Hematopoietic multipotent progenitor cell treated with erythropoietin and hydrocortisone succinate and interleukin-3 and kit ligand, for 4 days (in vitro differentiated cells): ENCODE measurements around the gene SCG5.
"Not testable (repeated sequence)": the region's sequence is repeated elsewhere in the genome, so short reads cannot be mapped to it uniquely, and the experiment has no call there.

Source experiments
- DNase-seq: peaks from one replicate; pipeline ENCODE4 v3.0.0-alpha.2; 2015

Gene SCG5

GRCh38 chr15:32641517-32642059 is at the start of gene SCG5:
Gene SCG5 (plus strand): TSS chr15:32641710. CDS start chr15:32643593, 1,883 bp downstream.
- DNase-seq, result peak; percentile 38

GRCh38 chr15:32593151-32593550 is 48.4 kb upstream of the SCG5 start, which contains the start of gene GOLGA8N:
Gene GOLGA8N (plus strand): TSS chr15:32593456.
- DNase-seq, result not testable (repeated sequence)

- not testable (repeated sequence) for DNase-seq
These were observed 32.0 kb upstream of the SCG5 start for GRCh38 chr15:32609518-32609917.

DNA sequence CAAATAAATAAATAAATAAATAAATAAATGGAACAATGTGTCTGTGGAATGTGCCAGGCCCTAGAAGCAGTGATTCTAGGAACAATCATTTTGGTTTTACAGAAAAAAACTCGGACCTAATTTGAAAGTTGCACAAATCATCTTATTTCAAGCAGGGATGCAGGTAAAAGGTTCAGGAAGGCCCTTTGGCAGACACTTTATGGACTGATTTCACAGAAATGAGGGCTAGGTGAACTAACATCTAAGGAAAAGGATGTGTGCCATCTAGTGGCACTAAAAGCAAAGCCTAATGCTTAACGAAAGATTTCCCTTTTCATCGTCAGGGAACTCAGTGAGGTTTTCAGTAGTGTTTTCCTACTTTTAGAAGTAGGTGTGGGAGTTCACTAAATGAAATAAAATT is 30.8 kb upstream of the SCG5 start:
- peak; percentile 71 for DNase-seq

- not testable (repeated sequence) for DNase-seq
These were observed 26.8 kb upstream of the SCG5 start for GRCh38 chr15:32614712-32615050.

- peak; percentile 97 for DNase-seq
These were observed 26.2 kb upstream of the SCG5 start, which contains the start of gene ARHGAP11A for GRCh38 chr15:32615051-32615870. Gene ARHGAP11A (plus strand): TSS chr15:32615504. CDS start chr15:32616212, 708 bp downstream.

GRCh38 chr15:32615871-32616426 is 25.6 kb upstream of the SCG5 start:
- peak; percentile 25 for DNase-seq

GRCh38 chr15:32636410-32636809 is 5.1 kb upstream of the SCG5 start:
- no peak for DNase-seq

DNA sequence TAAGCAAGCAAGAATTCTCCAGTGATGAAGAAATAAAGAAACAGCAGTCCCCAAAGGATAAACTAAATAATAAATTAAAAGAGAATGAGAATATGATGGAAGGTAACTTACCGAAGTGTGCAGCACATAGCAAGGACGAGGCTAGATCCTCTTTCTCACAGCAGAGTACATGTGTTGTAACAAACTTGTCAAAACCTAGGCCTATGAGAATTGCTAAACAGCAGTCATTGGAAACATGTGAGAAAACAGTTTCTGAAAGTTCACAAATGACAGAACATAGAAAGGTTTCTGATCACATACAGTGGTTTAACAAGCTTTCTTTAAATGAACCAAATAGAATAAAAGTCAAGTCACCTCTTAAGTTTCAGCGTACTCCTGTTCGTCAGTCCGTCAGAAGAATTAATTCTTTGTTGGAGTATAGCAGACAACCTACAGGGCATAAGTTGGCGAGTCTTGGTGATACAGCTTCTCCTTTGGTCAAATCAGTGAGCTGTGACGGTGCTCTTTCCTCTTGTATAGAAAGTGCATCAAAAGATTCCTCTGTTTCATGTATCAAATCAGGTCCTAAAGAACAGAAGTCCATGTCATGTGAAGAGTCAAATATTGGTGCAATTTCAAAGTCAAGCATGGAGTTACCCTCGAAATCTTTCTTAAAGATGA is 4.5 kb upstream of the SCG5 start:
- DNase-seq, result no peak

DNA sequence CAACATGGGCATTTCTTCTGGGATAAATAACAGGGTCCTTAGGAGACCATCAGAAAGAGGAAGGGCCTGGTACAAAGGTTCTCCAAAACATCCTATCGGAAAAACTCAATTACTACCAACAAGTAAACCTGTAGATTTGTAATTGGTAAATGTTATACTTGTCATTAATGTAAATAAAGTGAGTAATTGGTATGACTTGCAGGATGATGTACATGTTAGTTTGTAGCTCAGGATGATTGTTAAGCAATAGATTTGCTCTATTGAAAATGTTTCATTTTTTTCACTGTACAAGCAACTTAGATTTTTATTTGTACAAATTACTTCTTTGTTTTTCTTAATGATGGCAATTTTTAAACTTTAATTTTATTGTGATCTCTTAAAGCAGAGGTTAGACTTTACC is 3.8 kb upstream of the SCG5 start:
- no peak for DNase-seq

- no peak for DNase-seq
These were observed 1.3 kb downstream of the SCG5 start for GRCh38 chr15:32642667-32643435.

- DNase-seq, result no peak
These were observed 2.5 kb downstream of the SCG5 start for GRCh38 chr15:32643907-32644445.

DNA sequence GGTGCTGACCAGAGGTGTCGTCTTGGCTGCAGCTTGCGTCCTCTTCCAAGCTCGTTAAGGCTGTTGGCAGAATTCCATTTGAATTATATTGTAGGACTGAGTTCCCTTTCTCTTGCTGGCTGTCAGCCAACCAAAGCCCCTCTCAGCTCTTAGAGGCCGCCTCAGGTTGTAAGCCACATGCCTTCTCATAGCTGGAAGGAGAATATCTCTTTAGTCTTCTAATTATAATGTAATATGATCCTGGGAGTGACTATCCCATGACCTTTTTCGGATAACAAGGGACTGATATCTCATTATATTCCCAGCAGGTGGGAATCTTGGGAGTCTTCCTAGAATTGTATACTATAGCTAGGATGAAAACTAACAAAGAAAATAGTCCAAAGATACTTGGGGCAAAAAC is 4.8 kb downstream of the SCG5 start:
- no peak for DNase-seq

DNA sequence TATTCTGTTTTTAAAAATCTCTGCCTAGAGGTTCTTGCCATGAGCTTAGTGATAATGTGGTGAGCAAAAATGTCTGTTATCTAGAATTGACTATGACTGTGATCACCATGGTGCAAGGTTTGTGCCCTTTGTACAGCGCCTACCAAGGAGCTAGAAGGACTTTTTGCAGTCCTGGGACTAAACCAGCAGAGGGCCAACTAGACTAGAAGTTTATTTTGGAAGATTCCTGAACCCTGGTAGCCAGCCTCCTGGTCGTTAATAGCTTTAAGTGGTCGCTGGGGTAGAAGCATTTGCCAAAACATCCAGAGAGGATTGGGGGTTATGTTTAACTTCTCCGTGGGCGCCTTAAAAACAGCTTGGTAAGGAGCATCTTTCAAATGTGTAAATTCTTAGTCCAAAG is 7.8 kb downstream of the SCG5 start:
- DNase-seq, result peak; percentile 58

DNA sequence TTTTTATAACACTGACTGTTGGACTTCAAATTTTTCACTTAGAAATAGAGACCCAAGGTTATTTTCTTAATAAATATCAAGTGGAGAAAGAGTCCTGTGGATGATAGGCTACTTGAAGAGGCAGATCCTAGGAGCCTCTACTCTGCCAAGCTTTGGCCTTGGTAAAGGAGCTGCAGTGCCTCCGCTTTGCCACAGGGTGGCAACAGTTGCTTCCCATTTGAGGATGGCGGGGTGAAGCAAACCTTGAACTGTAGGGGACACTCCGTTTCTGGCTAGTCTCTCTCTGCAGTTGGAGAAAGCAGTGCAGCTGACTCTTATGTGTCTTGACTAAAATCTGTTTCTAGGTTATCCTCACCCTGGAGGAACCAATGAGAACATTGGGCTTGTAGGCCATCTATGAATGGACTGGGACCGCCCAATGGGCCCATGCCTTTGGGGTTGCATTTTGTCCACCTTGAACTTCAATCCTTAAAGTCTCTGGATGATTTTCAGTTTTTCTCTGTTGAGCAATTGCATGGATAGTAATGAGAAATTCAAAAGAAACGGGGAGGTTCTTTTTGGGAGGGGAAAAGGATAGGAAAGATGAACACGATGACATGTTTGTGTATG is 9.8 kb downstream of the SCG5 start:
- DNase-seq, result peak; percentile 85

GRCh38 chr15:32652178-32652577 is 10.7 kb downstream of the SCG5 start:
- DNase-seq, result no peak

DNA sequence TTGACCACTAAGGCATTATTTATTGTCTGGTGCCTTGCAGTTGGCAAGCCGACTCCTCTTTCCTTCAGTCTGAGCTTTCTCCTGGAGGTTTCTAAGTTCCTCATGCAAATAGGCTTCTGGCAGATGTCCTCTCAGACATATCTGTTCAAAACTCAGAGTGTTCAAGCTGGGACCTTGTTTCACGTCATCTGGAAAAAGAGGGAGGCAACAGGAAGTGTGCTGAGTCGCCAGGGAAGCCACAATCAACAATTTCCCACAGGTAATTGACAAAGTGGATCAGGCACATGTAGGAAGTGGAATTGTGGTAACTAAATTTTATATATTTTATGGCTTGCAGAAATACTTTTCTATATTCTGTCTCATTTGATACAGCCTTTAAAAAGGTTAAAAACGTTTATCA is 14.6 kb downstream of the SCG5 start:
- DNase-seq, result no peak

GRCh38 chr15:32656496-32656895 is 15.0 kb downstream of the SCG5 start:
- DNase-seq, result peak; percentile 17

- DNase-seq, result no peak
These were observed 15.8 kb downstream of the SCG5 start for GRCh38 chr15:32657198-32657883.

DNA sequence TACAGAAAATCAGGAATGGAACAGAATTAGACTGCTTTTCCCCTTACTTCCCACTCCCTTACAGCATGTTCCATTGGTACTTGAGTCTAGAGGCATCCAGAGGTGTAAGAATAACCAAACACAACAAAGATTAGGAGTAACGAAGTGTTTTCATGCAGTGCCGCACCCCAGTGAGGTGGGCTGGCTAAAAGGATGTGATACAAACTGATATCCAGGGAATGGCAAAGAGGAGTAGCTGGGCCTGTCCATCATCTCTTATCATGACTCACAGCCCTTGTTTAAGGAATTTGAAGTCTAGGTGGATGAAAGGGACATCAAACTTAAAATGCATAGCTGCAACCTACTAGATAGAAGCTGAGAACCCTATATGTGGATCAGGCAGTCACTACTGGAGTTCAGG is 16.4 kb downstream of the SCG5 start:
- DNase-seq, result no peak

- DNase-seq, result no peak
These were observed 18.0 kb downstream of the SCG5 start for GRCh38 chr15:32659340-32660155.
